ENCODE results near the gene LRRTM4. TPM values are rescaled to one million over a fixed set of nuclear protein-coding genes. Genes with fewer than 3 reads are reported as not detected.

LRRTM4 gene
- total RNA-seq, 1 donor from 2014 or later = 0.55 TPM

GRCh38 chr2:76953733-76954347 lies 568.3 kb downstream of the LRRTM4 start:
- Histone ChIP-seq H3K9me3 (replicated peaks) (no peaks in the 10 kb centered on the region), H3K27ac (replicated peaks) (no peak overlapping the region), H3K4me3 (no peak overlapping the region), H3K4me1 (no peaks in the 10 kb centered on the region), H3K36me3 (no peaks in the 10 kb centered on the region), H3K27me3 (ENCODE audit: low read depth) (no peaks in the 10 kb centered on the region)
- intact Hi-C loops (cut with micrococcal nuclease) = no loop called here
- DNase-seq = no peak
- TF ChIP-seq CTCF (IDR thresholded peaks at IDR 0.05; ENCODE audit: borderline replicate concordance) = peak; percentile 74

- Histone ChIP-seq H3K9me3 (replicated peaks) (no peaks in the 10 kb centered on the region), H3K4me3 (no peak overlapping the region), H3K36me3 (no peaks in the 10 kb centered on the region), H3K27me3 (ENCODE audit: low read depth) (no peaks in the 10 kb centered on the region), H3K4me1 (no peaks in the 10 kb centered on the region), H3K27ac (replicated peaks) (no peak overlapping the region)
- DNase-seq = no peak
- TF ChIP-seq CTCF (IDR thresholded peaks at IDR 0.05; ENCODE audit: borderline replicate concordance) = no peak
- intact Hi-C loops (cut with micrococcal nuclease) = no loop called here
Measured at GRCh38 chr2:76946631-76947145, 575.5 kb downstream of the LRRTM4 start.

- intact Hi-C loops (cut with micrococcal nuclease) = no loop called here
- no peak for TF ChIP-seq CTCF (IDR thresholded peaks at IDR 0.05; ENCODE audit: borderline replicate concordance)
- no peak for DNase-seq
- no peaks in the 10 kb centered on the region for H3K36me3 ChIP-seq
- no peaks in the 10 kb centered on the region for H3K27me3 ChIP-seq (ENCODE audit: low read depth)
- H3K4me1 ChIP-seq = no peaks in the 10 kb centered on the region
- no peak overlapping the region for H3K27ac ChIP-seq (replicated peaks)
- H3K4me3 ChIP-seq = no peak overlapping the region
- no peaks in the 10 kb centered on the region for H3K9me3 ChIP-seq (replicated peaks)
Measured at GRCh38 chr2:76940559-76940958, 581.6 kb downstream of the LRRTM4 start.

GRCh38 chr2:76938153-76938552 lies 584.0 kb downstream of the LRRTM4 start:
- intact Hi-C loops (cut with micrococcal nuclease) = no loop called here
- Histone ChIP-seq H3K4me3 (no peak overlapping the region), H3K36me3 (no peaks in the 10 kb centered on the region), H3K9me3 (replicated peaks) (no peaks in the 10 kb centered on the region), H3K4me1 (no peaks in the 10 kb centered on the region), H3K27ac (replicated peaks) (no peak overlapping the region), H3K27me3 (ENCODE audit: low read depth) (no peaks in the 10 kb centered on the region)
- no peak for DNase-seq
- no peak for TF ChIP-seq CTCF (IDR thresholded peaks at IDR 0.05; ENCODE audit: borderline replicate concordance)

DNA sequence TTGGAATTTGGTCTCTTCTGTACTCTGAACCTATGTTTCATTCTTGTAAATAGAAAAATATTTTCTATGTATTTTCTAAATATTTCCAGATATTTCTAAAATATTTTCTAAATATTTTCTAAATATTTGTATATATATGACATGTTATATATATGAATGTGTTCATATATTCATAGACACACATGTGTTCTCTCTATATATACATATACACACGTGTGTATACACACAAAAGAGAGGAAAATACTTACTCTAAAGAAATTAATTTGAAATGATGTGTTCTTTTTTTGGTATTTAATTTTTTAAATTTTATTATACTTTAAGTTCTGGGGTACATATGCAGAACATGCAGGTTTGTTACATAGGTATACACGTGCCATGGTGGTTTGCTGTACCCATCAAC lies 589.6 kb downstream of the LRRTM4 start:
- Histone ChIP-seq H3K4me1 (no peaks in the 10 kb centered on the region), H3K4me3 (no peak overlapping the region), H3K27me3 (ENCODE audit: low read depth) (no peaks in the 10 kb centered on the region), H3K36me3 (no peaks in the 10 kb centered on the region), H3K27ac (replicated peaks) (no peak overlapping the region), H3K9me3 (replicated peaks) (no peaks in the 10 kb centered on the region)
- intact Hi-C loops (cut with micrococcal nuclease) = no loop called here
- no peak for DNase-seq
- no peak for TF ChIP-seq CTCF (IDR thresholded peaks at IDR 0.05; ENCODE audit: borderline replicate concordance)
